ENCODE data around the gene GPR156. TPM values are rescaled to one million over a fixed set of nuclear protein-coding genes. Genes with fewer than 3 reads are reported as not detected.

Gene GPR156
- total and polyA plus RNA-seq, 2 of the 4 experiments (the other 2 are of a cell fraction), result 0.09 to 0.18 TPM

GRCh38 chr3:120300971-120301370 is 15.9 kb upstream of the GPR156 start:
- Histone ChIP-seq H4K8ac (ENCODE audit: low read depth in 2 of 2, low read length in 2 of 2) (no peak overlapping the region), H2BK15ac (ENCODE audit: low read depth, low read length) (no peak overlapping the region), H4K5ac (ENCODE audit: low read depth, low read length) (no peak overlapping the region), H2AK5ac (ENCODE audit: low read depth, low read length) (no peak overlapping the region), H2AFZ (replicated peaks; ENCODE audit: low read length, poor library complexity) (no peak overlapping the region), H3K9me1 (ENCODE audit: insufficient read depth, low read length) (no peaks in the 10 kb centered on the region), H3K14ac (replicated peaks; ENCODE audit: low read depth, low read length) (no peak overlapping the region), H2BK20ac (ENCODE audit: low read depth, low read length) (no peak overlapping the region), H3K9ac (ENCODE audit: low read depth, low read length) (no peak overlapping the region), H3K79me1 (ENCODE audit: low read depth in 1 of 2, low read length in 2 of 2) (no peaks in the 10 kb centered on the region), H3K23ac (ENCODE audit: low read depth, low read length) (no peak overlapping the region), H3K4ac (ENCODE audit: low read depth, low read length) (no peak overlapping the region), H2AK9ac (replicated peaks; ENCODE audit: low read depth, low read length, poor library complexity) (no peak overlapping the region), H2BK5ac (ENCODE audit: low read depth, low read length, poor library complexity, severe bottlenecking) (no peak overlapping the region), H4K20me1 (ENCODE audit: insufficient read depth, low read length) (no peaks in the 10 kb centered on the region), H4K91ac (ENCODE audit: insufficient read depth, low read depth, low read length) (no peak overlapping the region), H3K4me1 (ENCODE audit: control insufficient read depth, insufficient read depth, low read length) (no peaks in the 10 kb centered on the region), H3K4me3 (ENCODE audit: insufficient read depth, low read depth, low read length) (no peak overlapping the region), H3K9me3 (ENCODE audit: control insufficient read depth, insufficient read depth, low read length) (no peaks in the 10 kb centered on the region), H3K4me2 (ENCODE audit: low read depth, low read length) (no peak overlapping the region), H3K18ac (ENCODE audit: low read depth, low read length) (no peak overlapping the region), H3K56ac (ENCODE audit: extremely low read depth, insufficient read depth, low read length) (no peak overlapping the region), H3K27ac (ENCODE audit: insufficient read depth, low read length) (no peak overlapping the region), H2BK120ac (ENCODE audit: low read depth, low read length) (no peak overlapping the region), H3K36me3 (ENCODE audit: control insufficient read depth, insufficient read depth, low read length) (no peaks in the 10 kb centered on the region), H3K27me3 (ENCODE audit: control insufficient read depth, insufficient read depth, low read length) (peaks cover 3% of the 10 kb centered on the region; the same call in 1 of the 2 replicates)
- no TSS peak for BruUV-seq (replicated peaks)
- ChIA-PET POLR2A (ENCODE audit: unreplicated experiment) (no interaction called here), CTCF (no interaction called here)
- TF ChIP-seq USF2 (IDR thresholded peaks at IDR 0.05; ENCODE audit: low read depth, low read length) (no peak), MXI1 (IDR thresholded peaks at IDR 0.05; ENCODE audit: borderline replicate concordance, low read depth, low read length) (no peak), POLR2A (IDR thresholded peaks at IDR 0.05; ENCODE audit: low read depth, low read length) (no peak), RCOR1 (IDR thresholded peaks at IDR 0.05; ENCODE audit: insufficient replicate concordance, low read length) (no peak), RAD21 (IDR thresholded peaks at IDR 0.05; ENCODE audit: low read length) (no peak)
- no CpG with 5 or more reads among the region's 3 CpGs for WGBS, 2 experiments (ENCODE audit: extremely low coverage in 2 of 2, insufficient read length in 1 of 2)
- intact Hi-C loops (cut with micrococcal nuclease) (no loop called here), dilution Hi-C loops (cut with HindIII; ENCODE audit: low sequenced_read_pairs, unreplicated experiment) (no loop called here), in situ Hi-C loops (cut with MboI; ENCODE audit: low sequenced_read_pairs) (no loop called here)
- no peak for ATAC-seq (ENCODE audit: low read depth)
- DNase-seq, result no peak
